22Rv1 (cell line): ENCODE results near the gene CDK18.
"Not testable (repeated sequence)": the region's sequence is repeated elsewhere in the genome, so short reads cannot be mapped to it uniquely, and the experiment has no call there.

ENCODE experiments used
- H3K27ac ChIP-seq: fragments of 450-650 bp; 2 replicates; pipeline ENCODE4 v1.5.1; 2017
- ZFX ChIP-seq: fragments of 450-650 bp; IDR thresholded peaks from 2 replicates; pipeline ENCODE4 v1.6.1; 2017; ENCODE audit warnings: antibody characterized with exemption, borderline replicate concordance
- TF ChIP-seq, protein P1 (sequence below): fragments of 450-650 bp; IDR thresholded peaks from 2 replicates; pipeline ENCODE4 v1.5.1; 2017; ENCODE audit warnings: mild to moderate bottlenecking

CDK18 gene

DNA sequence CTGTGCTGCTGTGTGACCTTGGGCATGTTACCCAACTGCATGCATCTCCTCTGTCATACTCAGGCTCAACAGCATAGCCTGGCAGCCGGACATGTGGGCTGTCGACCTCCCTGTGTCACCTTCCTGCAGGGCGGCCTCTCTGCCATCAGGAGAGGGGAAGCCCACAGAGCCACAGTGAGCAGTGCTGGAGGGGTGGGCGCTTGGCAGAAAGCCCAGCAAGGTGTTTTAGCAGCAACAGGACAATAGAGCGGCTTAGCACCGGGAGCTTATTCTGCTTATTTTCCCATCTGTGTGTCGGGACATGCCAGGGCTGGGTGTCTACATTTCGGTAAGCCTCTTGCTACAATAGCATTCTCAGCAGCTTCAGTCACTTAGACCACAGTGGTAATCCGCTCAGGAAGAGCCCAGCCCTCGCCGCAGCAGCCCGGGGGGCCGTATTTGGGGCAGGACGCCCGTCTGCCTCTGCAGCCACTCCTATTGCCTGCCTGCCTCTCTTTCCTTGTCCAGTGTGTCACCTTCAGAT, 22.8 kb upstream of the CDK18 start:
- no peak overlapping the region for H3K27ac ChIP-seq
- TF ChIP-seq, protein P1, sequence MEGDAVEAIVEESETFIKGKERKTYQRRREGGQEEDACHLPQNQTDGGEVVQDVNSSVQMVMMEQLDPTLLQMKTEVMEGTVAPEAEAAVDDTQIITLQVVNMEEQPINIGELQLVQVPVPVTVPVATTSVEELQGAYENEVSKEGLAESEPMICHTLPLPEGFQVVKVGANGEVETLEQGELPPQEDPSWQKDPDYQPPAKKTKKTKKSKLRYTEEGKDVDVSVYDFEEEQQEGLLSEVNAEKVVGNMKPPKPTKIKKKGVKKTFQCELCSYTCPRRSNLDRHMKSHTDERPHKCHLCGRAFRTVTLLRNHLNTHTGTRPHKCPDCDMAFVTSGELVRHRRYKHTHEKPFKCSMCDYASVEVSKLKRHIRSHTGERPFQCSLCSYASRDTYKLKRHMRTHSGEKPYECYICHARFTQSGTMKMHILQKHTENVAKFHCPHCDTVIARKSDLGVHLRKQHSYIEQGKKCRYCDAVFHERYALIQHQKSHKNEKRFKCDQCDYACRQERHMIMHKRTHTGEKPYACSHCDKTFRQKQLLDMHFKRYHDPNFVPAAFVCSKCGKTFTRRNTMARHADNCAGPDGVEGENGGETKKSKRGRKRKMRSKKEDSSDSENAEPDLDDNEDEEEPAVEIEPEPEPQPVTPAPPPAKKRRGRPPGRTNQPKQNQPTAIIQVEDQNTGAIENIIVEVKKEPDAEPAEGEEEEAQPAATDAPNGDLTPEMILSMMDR, result no peak
- TF ChIP-seq ZFX, result no peak

DNA sequence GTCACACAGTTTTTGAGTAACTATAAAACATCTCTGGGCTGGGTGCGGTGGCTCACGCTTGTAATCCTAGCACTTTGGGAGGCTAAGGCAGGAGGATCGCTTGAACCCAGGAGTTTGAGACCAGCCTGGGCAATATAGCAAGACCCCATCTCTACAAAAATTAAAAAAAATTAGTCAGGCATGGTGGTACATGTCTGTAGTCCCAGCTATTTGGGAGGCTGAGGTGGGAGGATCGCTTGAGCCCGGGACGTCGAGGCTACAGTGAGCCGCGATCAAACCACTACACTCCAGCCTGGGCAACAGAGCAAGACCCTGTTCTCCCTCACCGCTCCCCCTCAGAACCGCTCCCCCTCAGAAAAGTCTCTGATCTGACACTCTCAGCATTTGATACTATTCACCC, 21.9 kb upstream of the CDK18 start:
- H3K27ac ChIP-seq, result not testable (repeated sequence)

DNA sequence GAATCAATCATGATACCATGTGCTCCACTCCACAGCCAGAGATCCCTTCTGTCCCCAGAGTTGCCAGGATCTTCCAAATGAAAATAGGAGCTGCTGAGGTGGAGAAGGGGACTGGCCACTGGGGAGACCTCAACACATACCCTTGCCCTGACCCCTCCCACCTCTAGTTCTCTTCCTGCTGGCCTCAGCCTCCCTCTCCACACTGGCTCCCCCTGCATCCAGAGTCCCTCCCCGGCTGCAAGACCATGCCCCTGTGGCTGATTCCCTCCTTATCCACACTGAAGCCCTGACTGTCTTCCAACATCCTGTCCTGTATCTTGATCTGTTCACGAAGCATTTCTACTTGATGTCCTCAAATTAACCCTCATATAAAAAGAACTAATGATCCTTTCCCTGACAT, 21.1 kb upstream of the CDK18 start:
- TF ChIP-seq, protein P1, result no peak
- no peak for TF ChIP-seq ZFX

DNA sequence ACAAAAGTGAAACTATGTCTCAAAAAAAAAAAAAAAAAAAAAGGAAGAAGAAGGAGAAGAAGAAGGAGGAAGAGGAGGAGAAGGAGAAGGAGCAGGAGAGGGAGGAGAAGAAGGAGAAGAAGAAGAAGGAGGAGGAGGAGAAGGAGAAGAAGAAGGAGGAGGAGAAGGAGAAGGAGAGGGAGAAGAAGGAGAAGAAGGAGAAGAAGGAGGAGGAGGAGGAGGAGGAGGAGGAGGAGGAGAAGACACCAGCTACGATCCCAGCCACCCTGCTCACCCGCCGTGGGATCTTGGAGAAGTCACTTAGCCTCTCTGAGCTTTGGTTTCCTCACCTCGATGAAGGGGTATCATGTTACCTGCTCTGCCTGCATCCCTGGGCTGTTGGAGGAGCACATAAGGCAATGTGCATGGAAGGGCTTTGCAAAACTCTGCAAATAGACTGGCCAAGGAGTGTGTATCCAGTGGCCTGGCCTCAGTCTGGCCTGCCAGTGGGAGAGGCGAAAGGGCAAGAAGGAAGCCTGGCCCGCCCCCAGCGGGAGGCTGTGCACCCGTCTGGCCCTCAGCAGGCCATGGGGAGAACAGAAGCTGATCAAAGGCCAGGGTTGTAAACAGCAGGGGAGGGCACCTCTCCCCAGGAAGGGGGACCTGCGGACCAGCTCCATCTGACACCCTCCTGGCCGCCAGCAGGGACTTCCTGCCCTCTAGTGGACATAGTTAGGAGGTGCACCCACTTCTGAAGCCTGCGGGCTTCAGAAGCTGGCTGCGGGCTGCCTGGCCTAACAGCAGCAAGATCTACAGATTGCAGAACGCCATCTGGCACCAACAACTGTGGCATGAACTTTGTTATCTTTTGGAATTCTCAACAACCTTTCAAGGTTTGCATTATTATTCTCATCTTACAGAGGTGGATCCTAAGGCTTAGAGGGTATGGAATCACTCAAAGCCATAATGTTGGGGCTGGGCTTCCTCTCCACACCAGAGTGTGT, 19.2 kb upstream of the CDK18 start:
- no peak for TF ChIP-seq ZFX
- TF ChIP-seq, protein P1, result peak; percentile 100
- no peak overlapping the region for H3K27ac ChIP-seq

More for the DNA sequence above, 21.1 kb upstream of the CDK18 start:
- H3K27ac ChIP-seq, result no peak overlapping the region

DNA sequence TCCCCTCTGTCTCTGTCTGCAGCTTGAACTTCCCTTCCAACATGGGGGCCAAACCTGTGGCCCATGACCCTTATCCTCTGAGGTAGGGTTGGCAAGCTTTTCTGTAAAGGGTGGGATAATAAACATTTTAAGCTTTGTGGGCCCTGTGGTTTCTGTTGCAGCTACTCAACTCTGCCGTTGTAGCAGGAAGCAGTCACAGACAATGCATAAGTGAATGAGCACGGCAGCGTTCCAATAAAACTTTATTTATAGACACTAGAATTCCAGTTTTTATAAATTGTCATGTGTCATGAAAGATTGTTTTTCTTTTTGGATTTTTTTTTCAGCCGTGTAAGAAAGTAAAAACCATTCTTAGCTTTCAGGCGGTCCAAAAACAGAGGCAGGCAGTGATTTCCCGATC, 18.2 kb upstream of the CDK18 start:
- TF ChIP-seq ZFX, result no peak
- TF ChIP-seq, protein P1, result no peak

DNA sequence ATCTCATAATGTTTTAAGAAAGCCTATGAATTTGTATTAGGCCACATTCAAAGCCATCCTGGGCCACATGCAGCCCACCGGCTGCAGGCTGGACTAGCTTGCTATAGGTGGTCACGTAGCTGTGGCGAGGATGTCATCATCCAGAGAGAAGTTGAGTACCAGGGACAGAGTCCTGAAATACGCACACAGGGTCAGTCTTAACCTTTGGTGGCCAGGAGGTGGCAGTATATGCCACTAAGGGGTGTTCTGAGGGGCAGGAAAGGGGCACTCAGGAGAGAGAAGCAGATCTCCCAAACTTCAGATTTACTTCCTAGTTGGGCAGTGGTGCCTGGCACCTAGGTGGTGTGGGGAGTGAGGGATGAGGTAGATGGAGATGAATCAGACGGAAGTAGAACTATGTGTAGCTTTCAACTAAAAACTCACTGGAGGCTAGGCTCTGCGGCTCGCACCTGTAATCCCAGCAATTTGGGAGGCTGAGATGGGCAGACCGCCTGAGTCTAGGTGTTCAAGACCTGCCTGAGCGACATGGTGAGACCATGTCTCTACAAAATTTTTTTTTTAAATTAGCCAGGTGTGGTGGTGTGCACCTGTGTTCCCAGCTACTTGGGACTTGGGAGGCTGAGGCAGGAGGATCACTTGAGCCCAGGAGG, 16.3 kb upstream of the CDK18 start:
- no peak overlapping the region for H3K27ac ChIP-seq

More for the DNA sequence above, 18.2 kb upstream of the CDK18 start:
- H3K27ac ChIP-seq, result no peak overlapping the region

DNA sequence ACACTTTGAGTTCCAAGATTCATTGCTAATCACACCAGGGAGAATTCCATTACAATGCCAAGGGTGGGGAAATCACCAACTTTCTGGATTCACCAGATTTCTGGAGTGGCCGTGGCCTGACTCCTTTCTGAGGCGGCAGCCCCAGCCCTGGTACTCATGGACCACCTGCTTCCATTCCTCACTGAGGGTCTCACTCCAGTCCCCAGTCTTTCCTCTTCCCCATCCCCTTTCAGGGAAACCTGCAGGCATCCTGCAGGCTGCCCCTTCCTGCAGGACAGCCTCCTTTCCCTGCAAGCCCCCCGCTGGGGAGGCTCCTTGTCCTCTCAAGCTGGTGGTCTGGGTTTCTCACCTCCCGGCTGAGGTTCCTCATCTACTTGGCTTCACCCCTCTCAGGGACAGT, 12.7 kb upstream of the CDK18 start:
- TF ChIP-seq ZFX, result no peak
- TF ChIP-seq, protein P1, result no peak
- no peak overlapping the region for H3K27ac ChIP-seq

More for the DNA sequence above, 16.3 kb upstream of the CDK18 start:
- TF ChIP-seq, protein P1, result peak; percentile 95
- no peak for TF ChIP-seq ZFX
